ENCODE results near the gene RET. TPM values are rescaled to one million over a fixed set of nuclear protein-coding genes. Genes with fewer than 3 reads are reported as not detected.

The RET gene
- total and polyA plus RNA-seq, 2 donors from 2014 or later: 1.1 to 3.1 TPM

DNA sequence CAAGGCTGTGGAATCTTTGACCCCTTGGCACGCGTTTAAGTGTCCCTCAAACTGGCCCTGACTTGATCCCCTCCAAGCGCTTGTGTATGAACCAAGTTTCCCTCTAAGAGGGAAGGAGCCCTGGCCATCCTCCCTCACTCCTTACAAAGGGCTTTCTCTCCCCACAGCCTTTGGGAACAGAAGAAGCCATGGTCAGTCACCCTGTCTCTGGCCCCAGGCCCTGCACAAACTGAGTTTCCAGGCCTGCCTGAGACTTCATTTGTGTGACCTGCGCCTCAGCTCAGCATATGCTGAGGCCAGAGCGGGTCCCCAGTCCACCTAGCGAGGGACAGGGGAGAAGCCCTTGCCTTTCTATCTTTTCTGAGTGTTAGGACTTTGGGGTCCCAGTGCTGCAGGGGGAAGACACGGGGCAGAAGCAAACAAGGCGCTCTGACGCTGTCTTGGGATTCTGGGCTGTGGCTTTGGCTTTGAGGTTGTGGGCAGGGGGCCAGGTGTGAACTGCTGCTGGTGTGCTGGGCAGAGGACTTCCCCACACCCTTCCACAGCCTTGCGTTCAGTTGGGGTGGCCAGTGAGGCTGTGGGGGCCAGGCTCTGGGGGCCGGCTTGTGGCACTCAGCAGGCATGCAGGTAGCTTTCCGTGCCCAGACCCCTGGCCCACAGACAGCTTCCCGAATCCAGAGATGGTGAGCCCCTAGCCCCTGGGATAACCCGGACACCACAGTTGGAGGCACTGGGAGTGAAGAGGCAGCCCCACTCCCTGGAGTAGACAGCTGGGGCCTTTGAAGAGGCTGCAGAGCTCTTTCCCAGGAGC lies 1.5 kb downstream of the RET start:
- DNase-seq (no peak), FAIRE-seq (no peak)
- intact Hi-C loops (cut with DNase I): no loop called here
- H3K4me3 ChIP-seq (ENCODE audit: low read length in 3 of 3): no peak overlapping the region
- peaks cover 12% of the 10 kb centered on the region for H3K27me3 ChIP-seq (ENCODE audit: control insufficient read depth, insufficient read depth, low read length)
- no peak overlapping the region for H3K27ac ChIP-seq (ENCODE audit: low read depth in 2 of 2, low read length in 2 of 2)
- H3K9ac ChIP-seq (ENCODE audit: low read length in 3 of 3): no peak overlapping the region
- TF ChIP-seq, protein P1, sequence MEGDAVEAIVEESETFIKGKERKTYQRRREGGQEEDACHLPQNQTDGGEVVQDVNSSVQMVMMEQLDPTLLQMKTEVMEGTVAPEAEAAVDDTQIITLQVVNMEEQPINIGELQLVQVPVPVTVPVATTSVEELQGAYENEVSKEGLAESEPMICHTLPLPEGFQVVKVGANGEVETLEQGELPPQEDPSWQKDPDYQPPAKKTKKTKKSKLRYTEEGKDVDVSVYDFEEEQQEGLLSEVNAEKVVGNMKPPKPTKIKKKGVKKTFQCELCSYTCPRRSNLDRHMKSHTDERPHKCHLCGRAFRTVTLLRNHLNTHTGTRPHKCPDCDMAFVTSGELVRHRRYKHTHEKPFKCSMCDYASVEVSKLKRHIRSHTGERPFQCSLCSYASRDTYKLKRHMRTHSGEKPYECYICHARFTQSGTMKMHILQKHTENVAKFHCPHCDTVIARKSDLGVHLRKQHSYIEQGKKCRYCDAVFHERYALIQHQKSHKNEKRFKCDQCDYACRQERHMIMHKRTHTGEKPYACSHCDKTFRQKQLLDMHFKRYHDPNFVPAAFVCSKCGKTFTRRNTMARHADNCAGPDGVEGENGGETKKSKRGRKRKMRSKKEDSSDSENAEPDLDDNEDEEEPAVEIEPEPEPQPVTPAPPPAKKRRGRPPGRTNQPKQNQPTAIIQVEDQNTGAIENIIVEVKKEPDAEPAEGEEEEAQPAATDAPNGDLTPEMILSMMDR (IDR thresholded peaks at IDR 0.05; ENCODE audit: borderline replicate concordance, extremely low read depth, insufficient read depth): no peak
- H3K9me3 ChIP-seq (ENCODE audit: control insufficient read depth in 2 of 3, insufficient read depth in 1 of 3, low read length in 3 of 3): no peaks in the 10 kb centered on the region
- no peaks in the 10 kb centered on the region for H3K36me3 ChIP-seq (ENCODE audit: control insufficient read depth in 2 of 3, insufficient read depth in 3 of 3, low read length in 3 of 3)
- no peaks in the 10 kb centered on the region for H3K4me1 ChIP-seq (ENCODE audit: control insufficient read depth in 2 of 3, insufficient read depth in 2 of 3, low read depth in 1 of 3, low read length in 3 of 3)

DNA sequence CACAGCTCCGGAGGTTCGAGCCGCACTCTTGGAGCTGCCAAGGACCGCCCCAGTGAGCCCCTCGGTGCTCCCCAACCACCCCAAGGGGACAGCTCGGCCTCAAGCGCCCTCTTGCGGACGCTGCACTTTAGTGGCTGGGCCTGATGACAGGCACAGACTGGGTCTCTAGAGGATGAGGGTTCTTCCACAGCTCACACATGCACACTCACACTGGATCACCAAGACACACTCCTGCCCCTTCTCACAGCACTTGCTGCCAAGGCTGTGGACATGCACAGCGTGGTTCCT lies 2.1 kb downstream of the RET start:
- TF ChIP-seq, protein P1 (IDR thresholded peaks at IDR 0.05; ENCODE audit: borderline replicate concordance, extremely low read depth, insufficient read depth): peak; percentile 21
- Histone ChIP-seq H3K9me3 (ENCODE audit: control insufficient read depth in 2 of 3, insufficient read depth in 1 of 3, low read length in 3 of 3) (no peaks in the 10 kb centered on the region), H3K27me3 (ENCODE audit: control insufficient read depth, insufficient read depth, low read length) (peaks cover 12% of the 10 kb centered on the region), H3K36me3 (ENCODE audit: control insufficient read depth in 2 of 3, insufficient read depth in 3 of 3, low read length in 3 of 3) (no peaks in the 10 kb centered on the region), H3K9ac (ENCODE audit: low read length in 3 of 3) (no peak overlapping the region), H3K4me1 (ENCODE audit: control insufficient read depth in 2 of 3, insufficient read depth in 2 of 3, low read depth in 1 of 3, low read length in 3 of 3) (no peaks in the 10 kb centered on the region), H3K27ac (ENCODE audit: low read depth in 2 of 2, low read length in 2 of 2) (no peak overlapping the region), H3K4me3 (ENCODE audit: low read length in 3 of 3) (no peak overlapping the region)
- intact Hi-C loops (cut with DNase I): no loop called here
- FAIRE-seq (no peak), DNase-seq (peak in 4 of 5 donors; percentile 48 to 71 (median 57))

DNA sequence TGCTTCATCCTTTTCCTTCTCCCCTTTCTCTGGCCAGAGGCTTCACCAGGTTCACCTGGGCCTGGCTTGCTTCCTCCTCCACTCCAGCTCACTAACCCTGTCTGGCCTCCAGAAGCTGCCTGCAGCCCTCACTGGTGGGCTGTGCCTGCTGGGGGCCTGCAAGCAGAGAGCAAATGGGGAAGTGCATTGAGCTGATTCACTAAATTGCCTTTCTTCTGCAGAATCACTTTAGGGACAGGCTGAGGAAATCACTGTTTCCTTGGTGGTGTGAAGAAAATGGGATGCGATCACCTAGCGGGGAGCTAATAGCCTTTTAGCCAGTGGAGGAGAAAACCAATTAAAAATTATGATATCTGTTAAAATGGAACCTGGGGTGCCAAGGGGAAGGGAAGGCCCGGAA lies 3.0 kb downstream of the RET start:
- TF ChIP-seq, protein P1 (IDR thresholded peaks at IDR 0.05; ENCODE audit: borderline replicate concordance, extremely low read depth, insufficient read depth): no peak
- no peaks in the 10 kb centered on the region for H3K36me3 ChIP-seq (ENCODE audit: control insufficient read depth in 2 of 3, insufficient read depth in 3 of 3, low read length in 3 of 3)
- no peaks in the 10 kb centered on the region for H3K4me1 ChIP-seq (ENCODE audit: control insufficient read depth in 2 of 3, insufficient read depth in 2 of 3, low read depth in 1 of 3, low read length in 3 of 3)
- H3K9me3 ChIP-seq (ENCODE audit: control insufficient read depth in 2 of 3, insufficient read depth in 1 of 3, low read length in 3 of 3): no peaks in the 10 kb centered on the region
- H3K27ac ChIP-seq (ENCODE audit: low read depth in 2 of 2, low read length in 2 of 2): no peak overlapping the region
- intact Hi-C loops (cut with DNase I): loop anchor here (10.0 kb wide), 1 partner anchor 205 kb away; no protein-coding TSS in a partner anchor
- FAIRE-seq (no peak), DNase-seq (no peak)
- H3K27me3 ChIP-seq (ENCODE audit: control insufficient read depth, insufficient read depth, low read length): peaks cover 12% of the 10 kb centered on the region
- no peak overlapping the region for H3K4me3 ChIP-seq (ENCODE audit: low read length in 3 of 3)
- H3K9ac ChIP-seq (ENCODE audit: low read length in 3 of 3): no peak overlapping the region
